CD14-positive monocyte (primary cell): ENCODE results near the gene DNAH14. TPM values are rescaled to one million over a fixed set of nuclear protein-coding genes. Genes with fewer than 3 reads are reported as not detected.

ENCODE experiments used
- DNase-seq, 3 donors: peaks; one replicate each; pipeline ENCODE4 v3.0.0-alpha.2; 2011 to 2022
- H2AFZ ChIP-seq: 2 replicates; pipeline ENCODE4 v1.6.0; 2012; ENCODE audit warnings: mild to moderate bottlenecking, low read depth, low read length, inconsistent platforms; ENCODE audit not compliant: insufficient read depth, poor library complexity, severe bottlenecking
- H3K27ac ChIP-seq, 2 donors: 1 replicate in 1 of 2; 2 replicates in 1 of 2; pipeline ENCODE4 v1.5.1; 2012 to 2013; ENCODE audit warnings: low read length in 2 of 2, control low read depth in 1 of 2, inconsistent platforms in 1 of 2, low read depth in 1 of 2, mild to moderate bottlenecking in 1 of 2
- H3K27me3 ChIP-seq, 2 donors: one replicate each; pipeline versions ENCODE4 v1.6.0 to v1.6.1; 2011 to 2013; ENCODE audit warnings: low read length in 2 of 2; ENCODE audit not compliant: control insufficient read depth in 2 of 2, insufficient read depth in 2 of 2
- H3K36me3 ChIP-seq, 2 donors: replicated peaks in 1 of 2; 1 replicate in 1 of 2; 2 replicates in 1 of 2; pipeline versions ENCODE4 v1.5.1 to v1.6.1; 2012 to 2013; ENCODE audit warnings: low read length in 2 of 2, control low read depth in 1 of 2, inconsistent platforms in 1 of 2, mild to moderate bottlenecking in 1 of 2; ENCODE audit not compliant: insufficient read depth in 2 of 2, control insufficient read depth in 1 of 2
- H3K4me1 ChIP-seq, 2 donors: 1 replicate in 1 of 2; 2 replicates in 1 of 2; pipeline versions ENCODE4 v1.5.1 to v1.6.1; 2012 to 2013; ENCODE audit warnings: low read length in 2 of 2, control low read depth in 1 of 2, inconsistent platforms in 1 of 2, mild to moderate bottlenecking in 1 of 2, moderate library complexity in 1 of 2; ENCODE audit not compliant: insufficient read depth in 2 of 2, control insufficient read depth in 1 of 2
- H3K4me2 ChIP-seq: replicated peaks from 2 replicates; pipeline ENCODE3; 2012; ENCODE audit warnings: low read length, moderate library complexity, mild to moderate bottlenecking; ENCODE audit not compliant: poor library complexity, severe bottlenecking; ENCODE audit errors: extremely low read depth
- H3K4me3 ChIP-seq, 3 experiments: fragments of 200-600 bp in 1 of 3; sonication (generic) in 1 of 3; replicated peaks in 1 of 3; 1 replicate in 2 of 3; 2 replicates in 1 of 3; pipeline ENCODE4 v1.5.1; 2011 to 2013; ENCODE audit warnings: low read length in 3 of 3, mild to moderate bottlenecking in 3 of 3, control low read depth in 2 of 3, low read depth in 2 of 3, inconsistent platforms in 1 of 3, moderate library complexity in 1 of 3
- H3K79me2 ChIP-seq: 2 replicates; pipeline ENCODE4 v1.6.0; 2012; ENCODE audit warnings: mild to moderate bottlenecking, control low read depth, inconsistent platforms, low read length, moderate library complexity; ENCODE audit not compliant: insufficient read depth
- H3K9ac ChIP-seq: 2 replicates; pipeline ENCODE4 v1.6.0; 2017; ENCODE audit warnings: low read length, mild to moderate bottlenecking; ENCODE audit not compliant: insufficient read depth, poor library complexity, severe bottlenecking
- H3K9me3 ChIP-seq, 2 donors: replicated peaks in 1 of 2; 1 replicate in 1 of 2; 2 replicates in 1 of 2; pipeline versions ENCODE4 v1.5.1 to v1.6.1; 2012 to 2013; ENCODE audit warnings: low read length in 2 of 2, control low read depth in 1 of 2; ENCODE audit not compliant: control insufficient read depth in 1 of 2, insufficient read depth in 1 of 2
- H4K20me1 ChIP-seq: 2 replicates; pipeline ENCODE4 v1.6.0; 2012; ENCODE audit warnings: mild to moderate bottlenecking, low read length, control low read depth, moderate library complexity; ENCODE audit not compliant: insufficient read depth
- H3K27ac Mint-ChIP-seq, 7 donors: one replicate each; pipeline ENCODE4 v1.8.0; 2020; ENCODE audit warnings: mild to moderate bottlenecking in 7 of 7, mixed read lengths in 7 of 7, moderate library complexity in 6 of 7, inconsistent platforms in 2 of 7
- H3K27me3 Mint-ChIP-seq, 3 donors: one replicate each; pipeline ENCODE4 v1.8.0; 2021 to 2022; ENCODE audit warnings: low read depth in 3 of 3, mild to moderate bottlenecking in 3 of 3, mixed read lengths in 3 of 3, moderate library complexity in 3 of 3, inconsistent platforms in 1 of 3
- H3K36me3 Mint-ChIP-seq, 2 donors: one replicate each; pipeline ENCODE4 v1.8.0; 2020; ENCODE audit warnings: mixed read lengths in 2 of 2, inconsistent platforms in 1 of 2, mild to moderate bottlenecking in 1 of 2
- H3K4me1 Mint-ChIP-seq: one replicate; pipeline ENCODE4 v1.8.0; 2020; ENCODE audit warnings: mild to moderate bottlenecking, mixed read lengths
- H3K4me3 Mint-ChIP-seq, 2 donors: one replicate each; pipeline ENCODE4 v1.8.0; 2020; ENCODE audit warnings: mild to moderate bottlenecking in 2 of 2, mixed read lengths in 2 of 2, moderate library complexity in 1 of 2
- H3K9me3 Mint-ChIP-seq, 7 donors: one replicate each; pipeline ENCODE4 v1.8.0; 2020 to 2022; ENCODE audit warnings: mixed read lengths in 7 of 7, mild to moderate bottlenecking in 6 of 7, moderate library complexity in 6 of 7, inconsistent platforms in 2 of 7
- WGBS: methylation state at CpG from one replicate; pipeline ENCODE4 v1.1.5; 2013; ENCODE audit warnings: missing lambda C conversion rate; ENCODE audit not compliant: insufficient coverage; 5-methylcytosine and 5-hydroxymethylcytosine counted together
- intact Hi-C, 2 donors: fragments of 100-400 bp; cut with micrococcal nuclease; formaldehyde crosslinking; loops; one replicate each; pipeline versions ENCODE4 v1.15.0 to v1.15.1; 2023
- polyA plus RNA-seq, 3 donors: library from polyadenylated mRNA; depleted of rRNA in 1 of 3; unstranded in 2 of 3; stranded (reverse) in 1 of 3; fragments of 300-500 nt in 2 of 3; fragments of >200 nt in 1 of 3; fragmentation: Illumina TruSeq in 2 of 3; gene quantifications; 1 replicate in 2 of 3; 2 replicates in 1 of 3; pipeline ENCODE4 v1.2.3, GENCODE V29; 2012 to 2021
- TF ChIP-seq, protein P1 (sequence below): fragments of 200-600 bp; IDR thresholded peaks from one replicate; pipeline ENCODE4 v1.8.0; 2022; ENCODE audit warnings: antibody characterized with exemption, mild to moderate bottlenecking

The DNAH14 gene
- polyA plus RNA-seq, 3 donors = 0.83 TPM; not detected in 2

GRCh38 chr1:225446595-225446960, 517.1 kb downstream of the DNAH14 start:
- Histone ChIP-seq H3K27ac (no peak overlapping the region), H2AFZ (no peak overlapping the region), H3K4me1 (peaks cover 79 to 90% of the 10 kb centered on the region in 2 donors), H3K79me2 (peaks cover 4% of the 10 kb centered on the region), H3K4me3 (no peak overlapping the region), H3K4me2 (no peak overlapping the region), H3K9ac (no peak overlapping the region), H3K9me3 (no peaks in the 10 kb centered on the region), H3K27me3 (no peaks in the 10 kb centered on the region), H3K36me3 (no peaks in the 10 kb centered on the region), H4K20me1 (no peaks in the 10 kb centered on the region)
- no peak for DNase-seq
- WGBS = 38% methylated on average over 3 of the region's 7 CpGs
- peaks cover 86% of the 10 kb centered on the region for H3K4me1 Mint-ChIP-seq
- H3K27ac Mint-ChIP-seq = peak overlapping the region in 3 of 7 donors; percentile 46 to 77 (median 47)
- no peak overlapping the region for H3K4me3 Mint-ChIP-seq
- peaks cover 0 to 6% (median 0%) of the 10 kb centered on the region in 3 donors for H3K27me3 Mint-ChIP-seq
- no peaks in the 10 kb centered on the region for H3K36me3 Mint-ChIP-seq
- TF ChIP-seq, protein P1, sequence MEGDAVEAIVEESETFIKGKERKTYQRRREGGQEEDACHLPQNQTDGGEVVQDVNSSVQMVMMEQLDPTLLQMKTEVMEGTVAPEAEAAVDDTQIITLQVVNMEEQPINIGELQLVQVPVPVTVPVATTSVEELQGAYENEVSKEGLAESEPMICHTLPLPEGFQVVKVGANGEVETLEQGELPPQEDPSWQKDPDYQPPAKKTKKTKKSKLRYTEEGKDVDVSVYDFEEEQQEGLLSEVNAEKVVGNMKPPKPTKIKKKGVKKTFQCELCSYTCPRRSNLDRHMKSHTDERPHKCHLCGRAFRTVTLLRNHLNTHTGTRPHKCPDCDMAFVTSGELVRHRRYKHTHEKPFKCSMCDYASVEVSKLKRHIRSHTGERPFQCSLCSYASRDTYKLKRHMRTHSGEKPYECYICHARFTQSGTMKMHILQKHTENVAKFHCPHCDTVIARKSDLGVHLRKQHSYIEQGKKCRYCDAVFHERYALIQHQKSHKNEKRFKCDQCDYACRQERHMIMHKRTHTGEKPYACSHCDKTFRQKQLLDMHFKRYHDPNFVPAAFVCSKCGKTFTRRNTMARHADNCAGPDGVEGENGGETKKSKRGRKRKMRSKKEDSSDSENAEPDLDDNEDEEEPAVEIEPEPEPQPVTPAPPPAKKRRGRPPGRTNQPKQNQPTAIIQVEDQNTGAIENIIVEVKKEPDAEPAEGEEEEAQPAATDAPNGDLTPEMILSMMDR = no peak
- peaks cover 0 to 4% (median 2%) of the 10 kb centered on the region in 7 donors for H3K9me3 Mint-ChIP-seq
- intact Hi-C loops = no loop called here

DNA sequence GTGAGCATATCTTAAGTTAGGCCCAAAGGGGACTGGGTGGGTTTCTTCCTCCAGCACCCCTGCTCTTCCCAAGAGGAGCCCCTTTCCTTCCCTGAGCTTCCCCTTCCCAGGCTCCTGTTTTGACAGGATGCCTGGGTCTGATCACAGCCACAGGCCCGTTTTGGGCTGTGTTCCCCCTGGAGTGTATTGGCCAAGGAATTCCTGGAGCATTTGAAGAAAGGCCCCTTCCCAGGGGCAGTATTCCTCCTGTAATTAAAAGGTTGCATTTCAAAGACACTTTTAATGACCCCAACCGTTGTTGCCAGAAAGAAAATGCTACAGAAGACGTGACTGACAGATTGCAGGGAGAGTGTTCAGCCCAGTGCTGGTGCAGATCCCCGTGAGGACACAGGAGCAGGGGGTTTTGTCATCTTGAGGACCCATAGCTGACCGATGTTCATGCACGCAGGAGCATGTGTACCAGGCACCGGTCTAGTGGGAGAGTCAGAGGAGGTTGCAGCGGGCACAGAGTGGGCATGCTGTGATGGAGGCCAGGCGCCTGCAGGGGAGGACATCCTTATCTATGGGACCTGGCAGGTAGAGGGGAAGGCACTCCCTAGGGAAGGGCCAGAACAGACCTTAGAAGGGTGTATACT, 517.6 kb downstream of the DNAH14 start:
- Histone ChIP-seq H3K4me1 (peaks cover 73 to 85% of the 10 kb centered on the region in 2 donors), H2AFZ (no peak overlapping the region), H3K27ac (no peak overlapping the region), H3K27me3 (no peaks in the 10 kb centered on the region), H3K4me2 (peak overlapping the region; percentile 19), H3K9ac (no peak overlapping the region), H3K9me3 (no peaks in the 10 kb centered on the region), H3K36me3 (no peaks in the 10 kb centered on the region), H3K79me2 (peaks cover 4% of the 10 kb centered on the region), H4K20me1 (no peaks in the 10 kb centered on the region), H3K4me3 (no peak overlapping the region)
- TF ChIP-seq, protein P1 = no peak
- H3K9me3 Mint-ChIP-seq = peaks cover 0 to 4% (median 2%) of the 10 kb centered on the region in 7 donors
- intact Hi-C loops = no loop called here
- peaks cover 81% of the 10 kb centered on the region for H3K4me1 Mint-ChIP-seq
- peak overlapping the region in 1 of 7 donors; percentile 57 for H3K27ac Mint-ChIP-seq
- H3K4me3 Mint-ChIP-seq = no peak overlapping the region
- WGBS = 66% methylated on average over 8 of the region's 9 CpGs
- peaks cover 0 to 6% (median 0%) of the 10 kb centered on the region in 3 donors for H3K27me3 Mint-ChIP-seq
- H3K36me3 Mint-ChIP-seq = no peaks in the 10 kb centered on the region
- no peak for DNase-seq
